Retina (tissue), 1 donor: ENCODE data around the gene KYNU.
"Not testable (repeated sequence)": the region's sequence is repeated elsewhere in the genome, so short reads cannot be mapped to it uniquely, and the experiment has no call there.

Experiments used
- DNase-seq: peaks from one replicate; pipeline ENCODE4 v3.0.0-alpha.2; 2016

KYNU gene

DNA sequence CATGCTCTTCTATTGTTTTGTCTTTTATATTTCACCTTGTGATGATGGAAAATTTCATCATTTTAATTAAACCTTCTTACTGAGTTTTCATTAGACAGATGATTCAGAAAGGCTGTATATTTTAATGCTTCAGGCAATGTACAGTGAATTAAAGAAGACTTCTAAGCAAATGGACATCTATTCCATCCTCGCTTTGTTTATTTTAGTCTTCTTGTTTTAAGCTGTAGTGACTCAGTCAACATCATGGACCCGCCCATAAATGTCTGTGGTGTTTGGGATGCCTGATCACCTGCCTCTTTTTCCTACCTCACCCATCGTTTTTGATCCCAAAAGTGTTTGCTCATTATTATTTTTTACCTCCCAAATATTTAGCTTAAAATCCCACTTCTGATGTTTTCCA, 43.1 kb downstream of the KYNU start:
- no peak for DNase-seq

- no peak for DNase-seq
Measured at GRCh38 chr2:142926445-142926844, 49.0 kb downstream of the KYNU start.

- DNase-seq, result no peak
Measured at GRCh38 chr2:142930835-142931398, 53.5 kb downstream of the KYNU start.

DNA sequence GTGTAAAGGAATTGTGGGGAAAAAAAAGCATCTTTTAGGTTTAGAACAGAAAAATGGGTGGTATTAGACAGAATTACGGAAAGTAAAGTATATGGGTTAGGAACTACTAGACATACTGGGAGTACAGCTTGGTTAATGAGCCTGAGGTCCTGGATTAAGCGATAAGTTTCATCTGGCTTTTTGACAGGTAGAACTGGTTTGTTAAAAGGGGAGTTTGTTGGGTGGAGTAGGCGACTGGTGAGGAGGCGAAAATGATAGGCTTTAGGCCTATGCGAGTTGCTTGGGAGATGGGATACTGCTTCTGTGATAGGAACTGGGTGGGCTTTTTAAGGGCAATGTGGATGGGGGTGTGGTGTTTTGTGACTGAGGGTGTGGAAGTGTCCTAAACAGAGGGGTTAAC, 56.5 kb downstream of the KYNU start:
- DNase-seq, result no peak

GRCh38 chr2:142935563-142936089, 58.2 kb downstream of the KYNU start:
- no peak for DNase-seq

DNA sequence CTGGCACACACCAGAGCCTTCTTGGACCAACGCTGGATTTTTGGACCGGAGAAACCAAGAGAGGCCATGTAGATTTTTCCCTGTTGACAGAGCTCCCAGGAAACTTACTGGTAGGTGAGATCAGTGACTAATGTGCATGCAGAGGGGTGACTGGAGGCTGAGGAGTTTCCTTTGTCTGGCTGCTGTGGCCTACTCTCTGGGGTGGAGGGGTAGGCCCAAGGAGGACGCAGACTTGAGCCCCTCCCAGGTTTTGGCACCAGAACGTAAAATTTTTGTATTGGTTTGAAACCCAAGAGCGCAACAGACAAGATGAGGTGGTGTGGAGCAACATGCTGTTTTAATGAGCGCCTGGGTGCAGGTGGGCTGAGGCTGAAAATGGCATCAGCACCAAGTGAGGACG, 59.2 kb downstream of the KYNU start:
- no peak for DNase-seq

DNA sequence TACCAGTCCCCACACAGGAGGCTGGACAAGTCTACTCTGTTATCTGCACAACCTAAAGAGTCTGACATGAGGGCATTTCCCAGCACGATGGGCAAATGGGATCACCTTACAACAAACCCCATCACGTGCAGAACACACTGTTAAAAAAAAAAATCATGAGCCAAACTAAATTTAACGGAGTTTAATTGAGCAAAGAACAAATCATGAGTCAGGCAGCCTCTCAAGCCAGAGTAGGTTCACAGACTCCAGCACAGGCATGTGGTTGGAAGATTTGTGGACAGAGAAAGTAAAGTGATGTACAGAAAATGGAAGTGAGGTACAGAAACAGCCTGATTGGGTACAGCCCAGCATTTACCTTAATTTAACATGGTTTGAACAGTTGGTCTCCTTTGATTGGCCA, 59.9 kb downstream of the KYNU start:
- DNase-seq, result no peak

DNA sequence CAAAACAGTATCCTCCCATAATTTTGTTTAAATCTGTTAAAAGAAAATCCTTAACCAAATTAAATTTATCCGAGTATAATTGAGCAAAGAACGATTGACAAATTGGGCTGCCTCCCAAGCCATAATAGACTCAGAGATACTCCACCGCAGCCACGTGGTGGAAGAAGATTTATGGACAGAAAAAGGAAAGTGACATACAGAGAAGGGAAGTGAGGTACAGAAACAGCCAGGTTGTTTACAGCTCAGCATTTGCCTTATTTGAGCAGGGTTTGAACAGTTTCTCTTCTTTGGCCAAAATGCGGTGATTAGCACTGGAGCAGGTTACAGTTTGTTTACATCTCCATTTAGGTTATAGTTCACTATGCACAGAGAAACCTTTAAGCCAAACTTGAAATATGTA, 60.8 kb downstream of the KYNU start:
- DNase-seq, result no peak

GRCh38 chr2:142940606-142941223, 63.3 kb downstream of the KYNU start:
- DNase-seq, result no peak

- DNase-seq, result no peak
Measured at GRCh38 chr2:142942690-142943089, 65.2 kb downstream of the KYNU start.

DNA sequence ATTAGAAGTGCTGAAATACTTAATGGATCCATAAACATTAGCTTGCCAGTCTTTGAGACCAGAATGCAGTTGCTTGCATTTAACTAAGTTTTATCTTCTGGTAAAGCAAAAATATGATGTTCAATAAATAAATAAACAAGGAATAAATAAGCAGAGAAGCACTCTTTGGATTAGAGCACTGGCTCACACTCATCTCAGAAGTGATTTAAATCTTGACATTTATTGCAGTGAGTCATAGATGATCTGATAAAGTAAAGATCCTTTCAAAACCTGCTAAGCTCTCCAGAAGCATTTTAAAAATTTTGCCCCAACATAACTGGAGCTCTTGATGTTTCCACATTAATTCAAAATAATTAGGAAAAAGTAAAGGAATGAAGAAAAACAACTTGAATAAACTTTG, 66.8 kb downstream of the KYNU start:
- DNase-seq, result no peak

DNA sequence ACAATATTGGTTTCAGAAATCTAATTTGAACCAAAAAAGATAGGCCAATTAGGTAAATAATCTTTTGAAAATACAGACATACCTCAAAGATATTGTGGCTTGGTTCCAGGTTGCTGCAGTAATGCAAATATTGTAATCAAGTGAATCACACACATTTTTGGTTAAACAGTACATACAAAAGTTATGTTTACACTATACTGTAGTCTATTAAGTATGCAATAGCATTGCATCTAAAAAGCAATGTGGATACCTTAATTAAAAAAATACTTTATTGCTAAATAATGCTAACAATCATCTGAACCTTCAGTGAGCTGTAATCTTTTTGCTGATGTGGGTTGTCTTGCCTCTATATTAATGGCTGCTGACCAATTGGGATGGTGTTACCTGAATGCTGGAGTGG, 67.3 kb downstream of the KYNU start:
- no peak for DNase-seq

DNA sequence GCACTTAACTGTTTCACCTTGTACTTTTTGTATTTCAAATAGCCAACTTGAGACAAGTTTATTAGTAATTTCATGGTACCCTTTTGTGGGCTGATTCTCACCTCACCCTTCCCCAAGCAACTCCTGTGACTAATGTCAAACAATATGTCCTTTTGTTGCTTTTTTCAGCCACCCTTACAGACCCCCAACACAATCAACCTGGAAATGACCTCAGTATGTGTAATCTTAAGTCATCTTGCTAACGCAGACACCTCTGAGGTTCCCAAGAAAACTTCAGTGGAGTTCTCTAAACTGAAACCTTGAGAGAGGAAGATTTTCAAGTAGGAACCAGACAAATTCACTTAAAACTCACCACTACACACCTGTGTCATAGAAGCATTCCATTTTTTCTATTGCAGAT, 69.5 kb downstream of the KYNU start:
- no peak for DNase-seq

GRCh38 chr2:142948723-142949122, 71.3 kb downstream of the KYNU start:
- not testable (repeated sequence) for DNase-seq

DNA sequence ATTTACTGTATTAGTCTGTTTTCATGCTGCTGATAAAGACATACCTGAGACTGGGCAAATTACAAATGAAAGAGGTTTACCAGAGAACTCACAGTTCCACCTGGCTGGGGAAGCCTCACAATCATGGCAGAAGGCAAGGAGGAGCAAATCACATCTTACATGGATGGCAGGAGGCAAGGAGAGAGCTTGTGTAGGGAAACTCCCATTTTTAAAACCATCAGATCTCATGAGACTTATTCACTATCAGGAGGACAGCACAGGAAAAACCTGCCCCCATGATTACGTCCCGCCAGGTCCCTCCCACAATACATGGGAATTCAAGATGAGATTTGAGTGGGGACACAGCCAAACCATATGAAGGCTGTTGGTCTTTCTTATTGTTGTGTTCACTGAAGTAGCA, 72.9 kb downstream of the KYNU start:
- not testable (repeated sequence) for DNase-seq

DNA sequence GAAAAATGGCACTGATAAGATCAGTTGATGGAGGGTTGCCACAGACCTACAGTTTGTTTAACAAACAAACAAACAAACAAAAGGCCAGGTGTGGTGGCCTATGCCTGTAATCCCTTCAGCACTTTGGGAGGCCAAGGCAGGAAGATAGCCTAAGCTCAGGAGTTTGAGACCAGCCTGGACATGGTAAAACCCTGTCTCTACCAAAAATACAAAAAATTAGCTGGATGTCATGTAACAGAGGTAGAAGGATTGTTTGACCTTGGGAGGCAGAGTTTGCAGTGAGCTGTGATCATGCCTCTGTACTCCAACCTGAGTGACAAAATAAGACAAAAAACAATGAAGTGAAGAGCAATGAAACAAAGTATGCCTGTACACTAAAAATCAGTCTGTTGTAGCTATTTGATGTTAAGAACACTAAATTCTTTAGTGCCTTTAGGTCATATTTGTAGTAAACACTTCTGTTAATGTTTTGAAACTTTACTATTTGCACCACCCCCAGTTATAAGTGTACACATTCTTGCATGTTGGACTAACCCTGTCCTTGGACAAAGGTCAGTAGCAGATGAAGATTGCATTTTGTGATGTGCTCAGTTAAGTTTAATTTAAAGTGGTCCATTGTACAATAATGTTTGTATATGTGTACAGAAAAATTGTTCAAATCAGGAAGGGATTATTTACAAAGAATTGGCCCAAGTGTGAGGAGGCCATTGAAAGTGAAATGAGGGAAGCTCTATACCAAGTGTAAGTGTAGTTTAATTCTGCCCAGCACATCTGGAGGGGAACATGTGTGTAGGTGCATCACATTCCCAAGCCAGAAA, 73.9 kb downstream of the KYNU start:
- no peak for DNase-seq

- no peak for DNase-seq
Measured at GRCh38 chr2:142952018-142952417, 74.6 kb downstream of the KYNU start.

DNA sequence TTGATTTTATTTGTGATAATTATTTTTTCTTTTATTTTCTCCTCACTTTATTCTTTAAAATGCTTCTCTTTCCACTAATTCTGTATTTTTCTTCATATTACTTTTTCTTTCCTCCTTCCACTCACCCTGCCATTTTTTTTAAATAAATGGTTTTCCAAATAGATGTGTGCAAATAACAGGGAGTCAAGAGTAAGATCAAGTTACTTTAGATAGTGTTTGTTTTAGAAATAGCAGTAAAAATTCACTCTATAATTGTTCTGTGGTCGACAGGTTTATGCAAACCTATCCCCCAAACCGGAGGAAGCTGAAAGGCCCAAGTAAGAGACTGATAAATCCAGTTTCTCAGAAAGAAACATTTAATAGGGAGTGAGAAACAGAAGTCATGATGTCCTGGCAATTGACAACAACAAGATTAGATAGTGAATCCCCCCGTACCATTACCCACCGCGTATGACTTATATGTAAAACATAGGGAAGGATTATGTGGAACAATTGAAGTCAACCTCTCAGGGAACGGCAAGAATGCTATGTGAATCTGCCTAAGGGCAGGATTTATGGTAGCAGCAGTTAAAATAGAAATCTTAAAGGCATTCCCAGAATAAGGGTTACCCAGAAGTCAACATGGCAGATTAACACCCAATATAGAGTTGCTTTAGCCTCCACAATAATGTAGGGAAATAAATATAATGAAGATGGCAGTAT, 75.5 kb downstream of the KYNU start:
- DNase-seq, result no peak

DNA sequence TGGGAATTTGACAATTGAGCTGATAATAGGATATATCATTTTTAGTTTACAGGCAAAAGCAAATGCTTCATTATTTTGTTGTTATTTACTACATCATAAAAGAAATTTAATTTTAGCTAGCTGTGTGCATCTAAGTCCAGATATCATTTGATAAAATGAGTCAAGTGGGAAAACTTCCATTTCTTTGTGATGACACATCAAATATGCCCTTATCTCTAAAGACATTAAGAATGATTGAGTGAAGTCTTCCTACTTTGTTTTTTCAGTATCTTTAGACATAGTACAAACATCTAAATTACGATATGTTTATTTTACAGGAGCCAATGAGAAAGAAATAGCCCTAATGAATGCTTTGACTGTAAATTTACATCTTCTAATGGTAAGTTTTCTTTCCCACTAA, 77.0 kb downstream of the KYNU start:
- no peak for DNase-seq

DNA sequence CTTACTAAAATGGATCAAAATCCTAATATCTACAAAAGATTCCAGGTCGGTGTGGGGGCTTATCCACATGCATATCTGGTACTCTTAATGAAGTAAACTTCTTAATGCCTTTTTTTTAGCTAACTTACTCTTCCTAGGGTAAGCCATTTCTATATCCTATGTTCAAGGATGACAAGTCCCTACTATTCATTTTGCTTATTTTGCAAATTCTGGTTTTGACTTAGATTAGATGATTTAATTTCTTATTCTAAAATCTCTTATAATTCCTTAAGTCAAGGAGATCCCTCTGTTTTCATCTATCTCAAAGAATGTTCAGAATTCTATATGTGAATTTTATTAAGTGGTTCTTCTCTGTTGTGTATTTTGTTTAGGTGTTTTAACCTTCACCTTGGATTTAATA, 79.7 kb downstream of the KYNU start:
- DNase-seq, result no peak

GRCh38 chr2:142961202-142961601, 83.7 kb downstream of the KYNU start:
- no peak for DNase-seq

DNA sequence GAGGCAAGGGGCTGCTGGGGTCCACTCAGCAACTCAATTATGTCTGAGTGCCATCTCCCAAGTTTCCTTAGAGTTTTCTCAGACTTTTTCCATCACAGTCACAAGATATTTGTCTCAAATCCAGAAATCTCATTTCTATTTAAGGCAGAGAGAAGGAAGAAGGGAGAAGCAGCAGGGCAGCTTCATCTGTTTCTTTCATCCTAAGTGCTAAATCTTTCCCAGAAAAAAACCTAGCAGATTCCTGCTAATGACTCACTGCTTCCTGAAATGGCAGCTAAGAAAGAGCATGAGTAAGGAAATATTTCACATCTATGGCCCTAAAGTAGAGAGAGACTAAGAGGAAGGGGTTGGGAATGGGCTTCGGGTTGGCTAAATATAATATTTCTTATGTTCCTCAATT, 88.0 kb downstream of the KYNU start:
- no peak for DNase-seq

DNA sequence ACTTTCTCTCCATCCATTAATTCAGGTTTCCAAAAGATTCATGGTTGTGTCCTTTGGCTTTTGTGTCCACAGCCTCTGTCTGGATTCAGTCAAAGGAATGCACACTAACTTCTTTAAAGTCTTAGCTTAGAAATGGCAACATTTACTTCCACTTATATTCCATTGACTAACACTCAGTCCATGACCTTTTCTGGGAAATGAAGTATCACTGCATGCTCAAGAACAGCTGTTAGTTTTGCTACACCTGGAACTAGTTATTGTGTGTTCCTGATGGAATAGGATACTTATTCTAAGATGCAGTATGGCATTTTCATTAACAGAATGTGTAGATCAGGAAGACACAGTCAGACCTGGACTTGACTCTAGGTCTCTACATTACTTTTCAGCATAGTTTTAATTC, 88.8 kb downstream of the KYNU start:
- DNase-seq, result no peak

- DNase-seq, result no peak
Measured at GRCh38 chr2:142967060-142967459, 89.6 kb downstream of the KYNU start.
